Measurements from ENCODE around the gene RCOR1.
"Not testable (repeated sequence)": the region's sequence is repeated elsewhere in the genome, so short reads cannot be mapped to it uniquely, and the experiment has no call there.

Gene RCOR1

GRCh38 chr14:102757646-102758045 lies 165.2 kb downstream of the RCOR1 start:
- no peak for DNase-seq

- DNase-seq: no peak
Observed at GRCh38 chr14:102758087-102758486, 165.6 kb downstream of the RCOR1 start.

- DNase-seq: no peak
Observed at GRCh38 chr14:102759456-102760187, 167.2 kb downstream of the RCOR1 start.

- peak; percentile 22 for DNase-seq
Observed at GRCh38 chr14:102760496-102761193, 168.2 kb downstream of the RCOR1 start.

- no peak for DNase-seq
Observed at GRCh38 chr14:102761206-102761605, 168.8 kb downstream of the RCOR1 start.

- peak; percentile 39 for DNase-seq
Observed at GRCh38 chr14:102764220-102764671, 171.8 kb downstream of the RCOR1 start.

GRCh38 chr14:102765770-102766169 lies 173.3 kb downstream of the RCOR1 start:
- DNase-seq: not testable (repeated sequence)

- DNase-seq: peak; percentile 94
Observed at GRCh38 chr14:102768223-102769048, 176.0 kb downstream of the RCOR1 start.

- DNase-seq: no peak
Observed at GRCh38 chr14:102769049-102769327, 176.5 kb downstream of the RCOR1 start.

GRCh38 chr14:102770147-102771123 lies 178.0 kb downstream of the RCOR1 start:
- DNase-seq: no peak

- DNase-seq: no peak
Observed at GRCh38 chr14:102771144-102771543, 178.7 kb downstream of the RCOR1 start.

- no peak for DNase-seq
Observed at GRCh38 chr14:102772781-102773570, 180.5 kb downstream of the RCOR1 start.

- DNase-seq: peak; percentile 80
Observed at GRCh38 chr14:102774391-102775153, 182.1 kb downstream of the RCOR1 start.

GRCh38 chr14:102775855-102776760 lies 183.7 kb downstream of the RCOR1 start:
- DNase-seq: peak; percentile 64

- peak; percentile 85 for DNase-seq
Observed at GRCh38 chr14:102776761-102777710, 184.6 kb downstream of the RCOR1 start, which contains the start of gene TRAF3. TSS of gene TRAF3 (plus strand) at chr14:102777449. CDS start at chr14:102870202, 92,753 bp downstream.

- DNase-seq: peak; percentile 30
Observed at GRCh38 chr14:102777711-102778337, 185.4 kb downstream of the RCOR1 start.

GRCh38 chr14:102778338-102779083 lies 186.1 kb downstream of the RCOR1 start:
- DNase-seq: peak; percentile 42
